Measurements from ENCODE around the gene ARL6IP1. TPM values are rescaled to one million over a fixed set of nuclear protein-coding genes. Genes with fewer than 3 reads are reported as not detected.

Gene ARL6IP1
- polyA plus RNA-seq, 2 of the 4 experiments (the other 2 are of a cell fraction) = 459 to 479 TPM

DNA sequence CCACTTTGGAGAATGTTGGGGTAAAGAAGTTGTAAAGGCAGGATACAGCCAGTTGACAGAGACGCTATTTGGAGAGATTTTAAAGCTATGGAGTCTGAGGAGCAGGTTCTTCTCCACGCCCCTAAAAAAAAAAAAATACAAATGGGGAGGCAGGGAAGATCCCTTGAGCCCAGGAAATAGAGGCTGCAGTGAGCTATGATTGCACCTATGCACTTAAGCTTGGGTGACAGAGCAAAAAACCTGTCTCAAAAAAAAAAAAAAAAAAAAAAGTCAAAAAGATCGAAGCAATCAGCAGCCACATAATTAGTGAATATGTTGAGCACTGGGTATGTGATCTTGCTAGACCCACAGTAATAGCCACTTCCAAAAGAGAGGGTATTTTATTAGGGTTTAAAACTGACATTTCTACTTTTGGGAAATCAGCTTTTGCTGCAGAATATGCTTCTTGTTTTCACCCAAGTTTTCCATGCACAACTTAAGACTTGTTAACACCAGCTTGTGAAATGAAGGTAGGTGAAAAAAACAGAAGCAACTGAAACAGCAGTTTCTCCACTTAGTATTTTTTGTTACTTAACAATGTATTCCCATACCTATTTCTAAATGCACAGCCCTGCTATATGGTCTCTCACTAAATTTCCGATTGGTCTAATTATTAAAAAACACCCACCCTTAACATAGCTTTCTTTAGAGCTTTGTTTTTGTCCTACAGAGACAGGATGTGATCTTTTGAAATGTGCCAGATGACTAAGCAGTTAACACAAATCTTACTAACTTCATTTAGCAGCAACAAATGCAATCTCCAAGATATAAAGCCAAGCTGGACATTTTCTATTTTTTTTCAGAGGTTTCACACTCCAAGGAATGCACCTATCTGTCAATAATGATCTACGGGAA, 2.5 kb upstream of the ARL6IP1 start:
- ChIA-PET POLR2A (interaction anchor here (0.6 to 1.2 kb wide), 4 partner anchors 11 to 215 kb away, joined by 5 to 8 read pairs (median 6); partner anchors contain the start of gene RPS15A), CTCF (interaction anchor here (1.0 to 1.6 kb wide), 4 partner anchors 11 to 142 kb away, joined by 3 to 5 read pairs (median 4); no protein-coding TSS in a partner anchor)
- 35% methylated on average over 5 of the region's 5 CpGs for WGBS (ENCODE audit: missing lambda C conversion rate)
- Histone ChIP-seq H3K4me1 (peaks cover 46% of the 10 kb centered on the region), H3K9me3 (no peaks in the 10 kb centered on the region), H3K4me3 (no peak overlapping the region), H3K4me2 (peak overlapping the region; percentile 65), H3K27ac (peak overlapping the region; percentile 63 to 76)
- ATAC-seq = no peak
- no peak for FAIRE-seq
- DNase-seq (ENCODE audit: low read depth in 1 of 2, low spot score in 1 of 2) = no peak
- TF ChIP-seq CHD4 (IDR thresholded peaks at IDR 0.05; ENCODE audit: borderline replicate concordance) = no peak
- no peak for TF ChIP-seq KDM5A (IDR thresholded peaks at IDR 0.05)
- TF ChIP-seq CHD2 (IDR thresholded peaks at IDR 0.05; ENCODE audit: low read length, partially characterized antibody) = no peak
- TF ChIP-seq CEBPB (IDR thresholded peaks at IDR 0.05) = no peak
- TF ChIP-seq, protein P1, sequence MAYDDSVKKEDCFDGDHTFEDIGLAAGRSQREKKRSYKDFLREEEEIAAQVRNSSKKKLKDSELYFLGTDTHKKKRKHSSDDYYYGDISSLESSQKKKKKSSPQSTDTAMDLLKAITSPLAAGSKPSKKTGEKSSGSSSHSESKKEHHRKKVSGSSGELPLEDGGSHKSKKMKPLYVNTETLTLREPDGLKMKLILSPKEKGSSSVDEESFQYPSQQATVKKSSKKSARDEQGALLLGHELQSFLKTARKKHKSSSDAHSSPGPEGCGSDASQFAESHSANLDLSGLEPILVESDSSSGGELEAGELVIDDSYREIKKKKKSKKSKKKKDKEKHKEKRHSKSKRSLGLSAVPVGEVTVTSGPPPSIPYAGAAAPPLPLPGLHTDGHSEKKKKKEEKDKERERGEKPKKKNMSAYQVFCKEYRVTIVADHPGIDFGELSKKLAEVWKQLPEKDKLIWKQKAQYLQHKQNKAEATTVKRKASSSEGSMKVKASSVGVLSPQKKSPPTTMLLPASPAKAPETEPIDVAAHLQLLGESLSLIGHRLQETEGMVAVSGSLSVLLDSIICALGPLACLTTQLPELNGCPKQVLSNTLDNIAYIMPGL (CRISPR knock-in tag; IDR thresholded peaks at IDR 0.05; ENCODE audit: borderline replicate concordance) = no peak
- no peak for TF ChIP-seq SREBF2 (IDR thresholded peaks at IDR 0.05)
- no peak for TF ChIP-seq ZNF302 (CRISPR knock-in tag; IDR thresholded peaks at IDR 0.05)
- TF ChIP-seq SMC3 (IDR thresholded peaks at IDR 0.05) = no peak

DNA sequence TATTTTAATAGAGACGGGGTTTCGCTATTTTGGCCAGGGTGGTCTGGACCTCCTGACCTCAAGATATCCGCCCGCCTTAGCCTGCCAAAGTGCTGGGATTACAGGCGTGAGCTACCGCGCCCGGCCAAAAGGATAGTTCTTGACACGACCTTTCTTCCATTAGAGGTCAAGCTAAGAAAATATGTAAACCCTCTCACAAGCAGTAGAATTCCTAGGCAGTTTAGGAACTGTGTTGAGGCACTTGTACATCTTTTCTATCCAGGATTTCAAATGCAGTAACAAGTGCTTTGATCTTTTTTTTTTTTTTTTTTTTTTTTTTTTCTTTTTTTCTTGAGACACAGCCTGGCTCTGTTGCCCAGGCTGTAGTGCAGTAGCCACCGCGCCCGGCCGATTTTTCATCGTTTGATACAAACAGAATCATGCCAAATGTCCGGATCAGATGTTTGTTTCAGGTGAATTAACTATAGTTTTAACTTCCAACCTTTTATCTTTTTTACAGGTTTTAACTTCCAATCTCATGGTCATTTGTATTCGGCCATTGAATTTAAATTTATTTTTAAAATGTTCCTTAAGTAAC, 1.5 kb upstream of the ARL6IP1 start:
- ChIA-PET POLR2A (interaction anchor here (0.6 to 5.7 kb wide), 3 partner anchors 14 to 214 kb away, joined by 5 to 208 read pairs (median 5); partner anchors contain the start of gene RPS15A), CTCF (interaction anchor here (0.9 to 4.0 kb wide), 10 partner anchors 8 to 271 kb away, joined by 3 to 52 read pairs (median 11); partner anchors contain the start of gene RPS15A)
- Histone ChIP-seq H3K4me3 (no peak overlapping the region), H3K4me1 (peaks cover 56% of the 10 kb centered on the region), H3K9me3 (no peaks in the 10 kb centered on the region), H3K27ac (peak overlapping the region; percentile 63 to 94; a peak in 4 of 6 replicates), H3K4me2 (peak overlapping the region; percentile 85)
- FAIRE-seq (no peak), DNase-seq (ENCODE audit: low read depth in 1 of 2, low spot score in 1 of 2) (no peak), ATAC-seq (no peak)
- WGBS (ENCODE audit: missing lambda C conversion rate) = 88% methylated on average over 16 of the region's 16 CpGs
- TF ChIP-seq, protein P2, sequence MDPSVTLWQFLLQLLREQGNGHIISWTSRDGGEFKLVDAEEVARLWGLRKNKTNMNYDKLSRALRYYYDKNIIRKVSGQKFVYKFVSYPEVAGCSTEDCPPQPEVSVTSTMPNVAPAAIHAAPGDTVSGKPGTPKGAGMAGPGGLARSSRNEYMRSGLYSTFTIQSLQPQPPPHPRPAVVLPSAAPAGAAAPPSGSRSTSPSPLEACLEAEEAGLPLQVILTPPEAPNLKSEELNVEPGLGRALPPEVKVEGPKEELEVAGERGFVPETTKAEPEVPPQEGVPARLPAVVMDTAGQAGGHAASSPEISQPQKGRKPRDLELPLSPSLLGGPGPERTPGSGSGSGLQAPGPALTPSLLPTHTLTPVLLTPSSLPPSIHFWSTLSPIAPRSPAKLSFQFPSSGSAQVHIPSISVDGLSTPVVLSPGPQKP (IDR thresholded peaks at IDR 0.05; ENCODE audit: low read depth, low read length) = no peak
- TF ChIP-seq HOXB13 (CRISPR knock-in tag; IDR thresholded peaks at IDR 0.05; ENCODE audit: low read depth) = no peak
- TF ChIP-seq KDM5A (IDR thresholded peaks at IDR 0.05) = no peak
- TF ChIP-seq ZFP36 (IDR thresholded peaks at IDR 0.05; ENCODE audit: borderline replicate concordance, partially characterized antibody) = no peak

DNA sequence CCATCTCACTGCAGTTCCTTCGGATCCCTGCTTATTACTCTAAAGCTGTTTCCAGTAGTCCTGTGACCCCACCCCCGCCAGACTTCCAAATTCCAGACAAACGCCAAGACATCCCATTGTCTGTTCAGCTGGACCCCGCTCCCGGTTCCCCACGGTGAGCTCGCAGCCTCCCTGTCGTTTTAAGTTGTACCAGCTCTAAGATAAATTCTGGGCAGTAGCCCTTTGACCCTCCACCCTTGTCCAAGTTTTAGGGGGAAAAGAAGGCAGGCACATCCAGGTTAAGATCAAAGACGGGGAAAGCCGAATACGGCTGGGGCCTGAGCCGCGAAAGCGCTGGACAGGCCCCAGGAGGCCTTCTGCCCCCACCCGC, 589 bp downstream of the ARL6IP1 start:
- Histone ChIP-seq H3K4me1 (peaks cover 61% of the 10 kb centered on the region), H3K4me3 (peak overlapping the region; percentile 92), H3K4me2 (peak overlapping the region; percentile 97), H3K27ac (peak overlapping the region; percentile 87 to 92), H3K9me3 (no peaks in the 10 kb centered on the region)
- POLR2A ChIA-PET = interaction anchor here (0.6 to 5.7 kb wide), 6 partner anchors 12 to 755 kb away, joined by 3 to 208 read pairs (median 8); partner anchors contain the start of genes COQ7, RPS15A and VPS35L
- WGBS (ENCODE audit: missing lambda C conversion rate) = 4% methylated on average over 14 of the region's 15 CpGs
- ATAC-seq (peak in 1 of 2 experiments; percentile 2; a peak in 3 of 6 replicates), FAIRE-seq (no peak), DNase-seq (ENCODE audit: low read depth in 1 of 2, low spot score in 1 of 2) (no peak)
- CTCF ChIA-PET = interaction anchor here (0.7 to 4.0 kb wide), 6 partner anchors 10 to 134 kb away, joined by 3 to 52 read pairs (median 10); partner anchors contain the start of gene RPS15A
- no peak for TF ChIP-seq HOXB13 (CRISPR knock-in tag; IDR thresholded peaks at IDR 0.05; ENCODE audit: low read depth)
- no peak for TF ChIP-seq HEYL (CRISPR knock-in tag; IDR thresholded peaks at IDR 0.05)
- TF ChIP-seq, protein P3, sequence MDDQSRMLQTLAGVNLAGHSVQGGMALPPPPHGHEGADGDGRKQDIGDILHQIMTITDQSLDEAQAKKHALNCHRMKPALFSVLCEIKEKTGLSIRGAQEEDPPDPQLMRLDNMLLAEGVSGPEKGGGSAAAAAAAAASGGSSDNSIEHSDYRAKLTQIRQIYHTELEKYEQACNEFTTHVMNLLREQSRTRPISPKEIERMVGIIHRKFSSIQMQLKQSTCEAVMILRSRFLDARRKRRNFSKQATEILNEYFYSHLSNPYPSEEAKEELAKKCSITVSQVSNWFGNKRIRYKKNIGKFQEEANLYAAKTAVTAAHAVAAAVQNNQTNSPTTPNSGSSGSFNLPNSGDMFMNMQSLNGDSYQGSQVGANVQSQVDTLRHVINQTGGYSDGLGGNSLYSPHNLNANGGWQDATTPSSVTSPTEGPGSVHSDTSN (IDR thresholded peaks at IDR 0.05) = no peak
- no peak for TF ChIP-seq FOSL2 (IDR thresholded peaks at IDR 0.05)
- no peak for TF ChIP-seq FOSL2 (CRISPR knock-in tag; IDR thresholded peaks at IDR 0.05)
- TF ChIP-seq, protein P4, sequence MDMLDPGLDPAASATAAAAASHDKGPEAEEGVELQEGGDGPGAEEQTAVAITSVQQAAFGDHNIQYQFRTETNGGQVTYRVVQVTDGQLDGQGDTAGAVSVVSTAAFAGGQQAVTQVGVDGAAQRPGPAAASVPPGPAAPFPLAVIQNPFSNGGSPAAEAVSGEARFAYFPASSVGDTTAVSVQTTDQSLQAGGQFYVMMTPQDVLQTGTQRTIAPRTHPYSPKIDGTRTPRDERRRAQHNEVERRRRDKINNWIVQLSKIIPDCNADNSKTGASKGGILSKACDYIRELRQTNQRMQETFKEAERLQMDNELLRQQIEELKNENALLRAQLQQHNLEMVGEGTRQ (IDR thresholded peaks at IDR 0.05) = no peak
- TF ChIP-seq CBX2 (IDR thresholded peaks at IDR 0.05; ENCODE audit: borderline replicate concordance, low read depth) = no peak
- TF ChIP-seq JUN (IDR thresholded peaks at IDR 0.05) = no peak
- TF ChIP-seq RNF2 (IDR thresholded peaks at IDR 0.05; ENCODE audit: borderline replicate concordance, low read depth) = no peak
- TF ChIP-seq, protein P2 (IDR thresholded peaks at IDR 0.05; ENCODE audit: low read depth, low read length) = no peak
- no peak for TF ChIP-seq CBX8 (IDR thresholded peaks at IDR 0.05)
- no peak for TF ChIP-seq FOXS1 (CRISPR knock-in tag; IDR thresholded peaks at IDR 0.05)
- no peak for TF ChIP-seq EHMT2 (IDR thresholded peaks at IDR 0.05; ENCODE audit: low read depth)
- no peak for TF ChIP-seq MAZ (IDR thresholded peaks at IDR 0.05; ENCODE audit: borderline replicate concordance, low read depth, low read length)
